GM23248 (cell line): ENCODE results near the gene PAX6.

ENCODE experiments used
- EZH2 ChIP-seq: fragments of 200-600 bp; sonication (generic); IDR thresholded peaks from 2 replicates; pipeline ENCODE4 v1.6.1; 2018; ENCODE audit warnings: antibody characterized with exemption, mild to moderate bottlenecking; ENCODE audit not compliant: insufficient read depth, poor library complexity, severe bottlenecking
- EZH2phosphoT487 ChIP-seq: fragments of 200-600 bp; sonication (generic); IDR thresholded peaks from 2 replicates; pipeline ENCODE4 v1.6.1; 2018; ENCODE audit warnings: antibody characterized with exemption, moderate library complexity, mild to moderate bottlenecking, low read depth; ENCODE audit not compliant: insufficient read depth

DNA sequence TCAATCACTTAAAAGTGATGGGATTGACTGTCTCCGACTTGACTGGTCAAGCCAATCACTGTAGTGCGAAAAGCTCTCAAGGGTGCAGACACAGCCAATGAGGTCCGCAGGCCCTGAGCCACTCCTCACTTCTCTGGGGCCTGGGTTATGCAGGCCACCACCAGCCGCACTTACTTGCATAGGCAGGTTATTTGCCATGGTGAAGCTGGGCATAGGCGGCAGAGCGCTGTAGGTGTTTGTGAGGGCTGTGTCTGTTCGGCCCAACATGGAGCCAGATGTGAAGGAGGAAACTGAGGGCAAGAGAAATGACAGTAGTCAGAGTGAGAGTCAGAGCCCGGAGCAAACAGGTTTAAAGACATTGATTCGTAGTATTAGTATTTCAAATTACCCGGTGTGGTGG is 17.9 kb downstream of the PAX6 start:
- TF ChIP-seq EZH2 (no peak), EZH2phosphoT487 (no peak)
